Fibroblast of lung (primary cell): ENCODE measurements around the gene WIPF2. TPM values are rescaled to one million over a fixed set of nuclear protein-coding genes. Genes with fewer than 3 reads are reported as not detected.
A peak's percentile ranks its signal among the peaks of the same experiment; 100 is the strongest.

ENCODE experiments used
- DNase-seq, 2 donors: peaks; one replicate each; pipeline versions ENCODE4 v3.0.0 to v3.0.0-alpha.2; 2010; ENCODE audit warnings: low read depth in 2 of 2
- H2AFZ ChIP-seq: 2 replicates; pipeline ENCODE4 v1.5.1; 2012; ENCODE audit warnings: low read length, control low read depth, inconsistent platforms
- H3K27ac ChIP-seq: 2 replicates; pipeline ENCODE4 v1.5.1; 2011; ENCODE audit warnings: low read length, control low read depth; ENCODE audit not compliant: insufficient read depth
- H3K27me3 ChIP-seq: 2 replicates; pipeline ENCODE4 v1.5.1; 2011; ENCODE audit warnings: mild to moderate bottlenecking, low read length; ENCODE audit not compliant: control insufficient read depth, insufficient read depth
- H3K36me3 ChIP-seq: 2 replicates; pipeline ENCODE4 v1.5.1; 2011; ENCODE audit warnings: low read length; ENCODE audit not compliant: control insufficient read depth, insufficient read depth
- H3K4me1 ChIP-seq: 2 replicates; pipeline ENCODE4 v1.5.1; 2011; ENCODE audit warnings: low read length; ENCODE audit not compliant: control insufficient read depth, insufficient read depth; ENCODE audit errors: extremely low read depth
- H3K4me2 ChIP-seq: 2 replicates; pipeline ENCODE4 v1.5.1; 2011; ENCODE audit warnings: low read length, control low read depth; ENCODE audit not compliant: insufficient read depth; ENCODE audit errors: extremely low read depth
- H3K4me3 ChIP-seq, 4 experiments: fragments of 200-600 bp in 1 of 4; sonication (generic) in 1 of 4; replicated peaks in 1 of 4; 2 replicates each; pipeline ENCODE4 v1.5.1; 2011 to 2016; ENCODE audit warnings: low read length in 4 of 4, low read depth in 3 of 4, mild to moderate bottlenecking in 3 of 4, control low read depth in 2 of 4, inconsistent platforms in 1 of 4, mixed read lengths in 1 of 4; ENCODE audit not compliant: insufficient read depth in 1 of 4; ENCODE audit errors: control extremely low read depth in 1 of 4
- H3K79me2 ChIP-seq: 2 replicates; pipeline ENCODE4 v1.5.1; 2012; ENCODE audit warnings: mild to moderate bottlenecking, low read length, inconsistent platforms; ENCODE audit not compliant: control insufficient read depth, insufficient read depth
- H3K9ac ChIP-seq: 2 replicates; pipeline ENCODE4 v1.5.1; 2011; ENCODE audit warnings: mild to moderate bottlenecking, low read length, control low read depth; ENCODE audit not compliant: insufficient read depth
- H3K9me3 ChIP-seq: 2 replicates; pipeline ENCODE4 v1.5.1; 2012; ENCODE audit warnings: low read depth, low read length; ENCODE audit not compliant: control insufficient read depth, insufficient read depth
- H4K20me1 ChIP-seq: 2 replicates; pipeline ENCODE4 v1.5.1; 2011; ENCODE audit warnings: low read length; ENCODE audit not compliant: control insufficient read depth, insufficient read depth; ENCODE audit errors: extremely low read depth
- EZH2 ChIP-seq: IDR thresholded peaks from 2 replicates; pipeline ENCODE4 v1.5.1; 2012; ENCODE audit warnings: low read length, control low read depth, mild to moderate bottlenecking; ENCODE audit errors: missing control alignments
- polyA plus RNA-seq, 2 donors: library from polyadenylated mRNA; depleted of rRNA in 1 of 2; stranded (reverse) in 1 of 2; unstranded in 1 of 2; fragments of >200 nt; gene quantifications; 2 replicates each; pipeline ENCODE4 v1.2.1, GENCODE V29; 2011 to 2012; ENCODE audit warnings: missing spikeins in 1 of 2
- total RNA-seq: library from RNA; depleted of rRNA; stranded (reverse); fragments of >200 nt; gene quantifications from 2 replicates; pipeline ENCODE4 v1.2.1, GENCODE V29; 2014
- TF ChIP-seq, protein P1 (sequence below), 2 donors: IDR thresholded peaks in 1 of 2; conservative IDR thresholded peaks in 1 of 2; 1 replicate in 1 of 2; 2 replicates in 1 of 2; pipeline ENCODE4 v1.5.1; 2011 to 2012; ENCODE audit warnings: low read length in 2 of 2, control low read depth in 1 of 2, inconsistent platforms in 1 of 2, low read depth in 1 of 2, mild to moderate bottlenecking in 1 of 2

WIPF2 gene
- total and polyA plus RNA-seq, 2 donors (not counting 1 experiment from before 2014, with no cell fraction given) = 7.6 to 9.1 TPM

DNA sequence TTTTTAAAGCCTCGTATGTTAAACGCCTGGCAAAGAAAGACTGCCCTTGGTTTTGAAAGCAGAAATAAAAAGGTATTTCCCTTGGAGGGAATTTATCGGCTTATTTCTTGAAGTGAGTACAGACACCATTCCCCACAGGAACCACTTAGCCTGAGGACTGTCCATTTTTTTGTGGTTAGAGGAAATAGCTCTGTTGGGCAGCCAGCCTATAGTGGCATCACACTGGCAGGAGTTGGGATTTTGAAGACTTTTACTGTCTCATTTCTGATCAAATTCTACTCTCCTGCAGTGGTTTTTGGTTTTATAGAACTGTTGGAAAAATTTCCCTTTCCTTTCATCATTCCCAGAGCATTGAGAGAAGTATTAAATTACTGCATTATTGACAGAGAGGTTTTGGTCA lies 34.5 kb downstream of the WIPF2 start:
- no peak overlapping the region for H3K27ac ChIP-seq
- peaks cover 6% of the 10 kb centered on the region for H3K4me1 ChIP-seq
- no peaks in the 10 kb centered on the region for H3K9me3 ChIP-seq
- no peak for DNase-seq
- H2AFZ ChIP-seq = no peak overlapping the region
- no peaks in the 10 kb centered on the region for H3K27me3 ChIP-seq
- TF ChIP-seq, protein P1, sequence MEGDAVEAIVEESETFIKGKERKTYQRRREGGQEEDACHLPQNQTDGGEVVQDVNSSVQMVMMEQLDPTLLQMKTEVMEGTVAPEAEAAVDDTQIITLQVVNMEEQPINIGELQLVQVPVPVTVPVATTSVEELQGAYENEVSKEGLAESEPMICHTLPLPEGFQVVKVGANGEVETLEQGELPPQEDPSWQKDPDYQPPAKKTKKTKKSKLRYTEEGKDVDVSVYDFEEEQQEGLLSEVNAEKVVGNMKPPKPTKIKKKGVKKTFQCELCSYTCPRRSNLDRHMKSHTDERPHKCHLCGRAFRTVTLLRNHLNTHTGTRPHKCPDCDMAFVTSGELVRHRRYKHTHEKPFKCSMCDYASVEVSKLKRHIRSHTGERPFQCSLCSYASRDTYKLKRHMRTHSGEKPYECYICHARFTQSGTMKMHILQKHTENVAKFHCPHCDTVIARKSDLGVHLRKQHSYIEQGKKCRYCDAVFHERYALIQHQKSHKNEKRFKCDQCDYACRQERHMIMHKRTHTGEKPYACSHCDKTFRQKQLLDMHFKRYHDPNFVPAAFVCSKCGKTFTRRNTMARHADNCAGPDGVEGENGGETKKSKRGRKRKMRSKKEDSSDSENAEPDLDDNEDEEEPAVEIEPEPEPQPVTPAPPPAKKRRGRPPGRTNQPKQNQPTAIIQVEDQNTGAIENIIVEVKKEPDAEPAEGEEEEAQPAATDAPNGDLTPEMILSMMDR (conservative IDR thresholded peaks at IDR 0.05 in 1 of 2, IDR thresholded peaks at IDR 0.05 in 1 of 2; ENCODE audit: low read depth in 1 of 2, low read length in 2 of 2) = no peak
- no peak for TF ChIP-seq EZH2
- peaks cover 2% of the 10 kb centered on the region for H3K36me3 ChIP-seq
- H3K4me2 ChIP-seq = no peak overlapping the region
- no peak overlapping the region for H3K9ac ChIP-seq
- H3K4me3 ChIP-seq = no peak overlapping the region
- no peaks in the 10 kb centered on the region for H4K20me1 ChIP-seq
- H3K79me2 ChIP-seq = peaks cover 17% of the 10 kb centered on the region

GRCh38 chr17:40259505-40259904 lies 40.4 kb downstream of the WIPF2 start:
- Histone ChIP-seq H4K20me1 (no peaks in the 10 kb centered on the region), H3K9me3 (no peaks in the 10 kb centered on the region), H3K79me2 (peaks cover 3% of the 10 kb centered on the region), H3K27ac (no peak overlapping the region), H3K36me3 (peaks cover 9% of the 10 kb centered on the region), H3K4me3 (no peak overlapping the region), H3K27me3 (no peaks in the 10 kb centered on the region), H3K4me1 (no peaks in the 10 kb centered on the region), H3K4me2 (no peak overlapping the region), H3K9ac (no peak overlapping the region), H2AFZ (no peak overlapping the region)
- DNase-seq = no peak
- TF ChIP-seq, protein P1 (conservative IDR thresholded peaks at IDR 0.05 in 1 of 2, IDR thresholded peaks at IDR 0.05 in 1 of 2; ENCODE audit: low read depth in 1 of 2, low read length in 2 of 2) = no peak
- no peak for TF ChIP-seq EZH2

- no peaks in the 10 kb centered on the region for H3K27me3 ChIP-seq
- peak in 1 of 2 donors; percentile 23 for DNase-seq
- no peaks in the 10 kb centered on the region for H3K4me1 ChIP-seq
- H3K4me3 ChIP-seq = no peak overlapping the region
- H4K20me1 ChIP-seq = no peaks in the 10 kb centered on the region
- TF ChIP-seq EZH2 = no peak
- TF ChIP-seq, protein P1 (conservative IDR thresholded peaks at IDR 0.05 in 1 of 2, IDR thresholded peaks at IDR 0.05 in 1 of 2; ENCODE audit: low read depth in 1 of 2, low read length in 2 of 2) = no peak
- H3K9ac ChIP-seq = no peak overlapping the region
- H2AFZ ChIP-seq = no peak overlapping the region
- no peaks in the 10 kb centered on the region for H3K79me2 ChIP-seq
- no peaks in the 10 kb centered on the region for H3K9me3 ChIP-seq
- no peak overlapping the region for H3K4me2 ChIP-seq
- H3K36me3 ChIP-seq = peaks cover 12% of the 10 kb centered on the region
- no peak overlapping the region for H3K27ac ChIP-seq
These were observed 41.4 kb downstream of the WIPF2 start for GRCh38 chr17:40260528-40260927.
